HG03280 (cell line): ENCODE measurements around the gene RGCC.

Source experiments
- ATAC-seq: cut with Tn5 transposase; IDR thresholded peaks from one replicate; pipeline ENCODE4 v1.9.1; 2021; ENCODE audit warnings: mild to moderate bottlenecking, moderate library complexity; ENCODE audit not compliant: unreplicated experiment

Gene RGCC

DNA sequence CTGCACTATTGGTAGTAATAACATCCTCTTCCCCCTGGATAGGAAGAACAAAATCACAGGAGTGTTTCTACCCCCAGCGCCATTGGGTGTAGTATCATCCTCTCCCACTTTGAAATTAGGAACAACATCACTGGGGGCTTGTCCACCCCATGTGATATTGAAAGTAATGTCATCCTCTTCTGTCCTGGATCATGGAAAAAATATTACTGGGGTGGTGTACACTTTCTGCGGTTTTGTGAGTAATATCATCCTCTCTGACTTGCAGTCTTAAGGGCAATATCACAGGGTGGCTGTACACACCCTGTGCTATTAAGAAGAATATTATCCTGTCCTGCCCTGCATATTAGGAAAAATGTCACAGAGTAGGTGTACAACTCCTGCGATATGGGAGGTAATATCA is 4.9 kb upstream of the RGCC start:
- ATAC-seq = no peak

DNA sequence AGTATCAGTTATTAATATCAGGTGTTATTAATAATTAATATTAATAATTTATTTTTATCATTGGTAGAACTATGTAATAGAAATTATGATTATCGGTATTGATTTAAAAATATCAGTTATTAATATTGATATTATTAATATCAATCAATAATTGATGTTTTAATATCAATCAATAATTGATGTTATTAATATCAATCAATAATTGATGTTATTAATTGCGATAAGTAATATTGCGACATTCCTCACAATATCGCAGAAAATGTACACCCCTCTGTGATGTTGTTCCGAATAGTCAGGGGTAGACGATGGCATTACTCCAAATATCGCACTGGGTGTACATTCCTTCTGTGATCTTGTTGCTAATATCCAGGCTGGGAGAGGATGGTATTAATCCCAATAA is 3.7 kb upstream of the RGCC start:
- ATAC-seq = no peak

DNA sequence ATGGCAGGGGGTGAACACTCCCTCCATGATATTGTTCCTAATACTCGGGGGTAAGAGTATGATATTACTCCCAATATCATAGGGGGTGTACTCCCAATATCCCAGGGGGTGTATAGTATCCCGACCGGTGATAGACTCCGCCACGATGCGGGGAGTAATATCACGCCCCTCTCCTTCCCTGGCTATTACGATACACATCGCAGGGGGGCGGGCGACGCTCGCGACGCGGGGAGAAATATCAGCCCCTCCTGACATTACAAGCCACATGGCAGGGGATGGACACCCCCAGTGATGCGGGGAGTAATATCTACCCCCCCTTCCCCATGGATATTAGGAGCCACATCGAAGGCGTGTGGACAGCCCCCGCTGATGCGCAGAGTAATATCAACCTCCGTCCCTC is 3.2 kb upstream of the RGCC start:
- no peak for ATAC-seq

DNA sequence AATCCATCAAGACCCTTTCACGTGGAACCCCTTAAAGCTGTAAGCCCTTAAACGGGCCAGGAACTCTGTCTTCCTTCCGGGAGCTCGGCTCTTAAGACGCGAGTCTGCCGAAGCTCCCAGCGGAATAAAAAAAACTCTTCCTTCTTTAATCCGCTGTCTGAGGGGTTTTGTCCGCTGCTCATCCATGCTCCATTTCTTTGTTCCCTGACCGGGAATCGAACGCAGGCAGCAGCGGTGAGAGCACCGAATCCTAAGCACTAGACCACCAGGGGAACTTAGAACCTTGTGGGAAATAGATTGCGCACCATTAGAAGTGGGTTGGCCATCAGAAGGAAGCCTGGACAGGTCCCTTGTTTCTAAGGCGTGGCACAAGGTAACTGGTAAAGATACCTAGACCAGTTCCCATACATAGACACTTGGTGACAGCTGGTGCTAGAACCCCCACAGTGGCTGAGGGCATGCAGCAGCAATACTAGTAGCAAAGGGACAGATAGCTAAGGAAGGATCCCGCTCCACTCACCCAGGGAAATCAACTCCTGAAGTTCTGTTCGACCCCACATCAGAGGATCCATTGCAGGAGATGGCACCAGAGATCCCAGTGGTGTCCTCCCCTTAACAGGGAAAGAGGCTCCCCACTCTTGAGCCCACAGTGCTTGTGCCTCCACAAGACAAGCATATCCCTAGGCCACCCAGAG is 1.5 kb upstream of the RGCC start:
- no peak for ATAC-seq

DNA sequence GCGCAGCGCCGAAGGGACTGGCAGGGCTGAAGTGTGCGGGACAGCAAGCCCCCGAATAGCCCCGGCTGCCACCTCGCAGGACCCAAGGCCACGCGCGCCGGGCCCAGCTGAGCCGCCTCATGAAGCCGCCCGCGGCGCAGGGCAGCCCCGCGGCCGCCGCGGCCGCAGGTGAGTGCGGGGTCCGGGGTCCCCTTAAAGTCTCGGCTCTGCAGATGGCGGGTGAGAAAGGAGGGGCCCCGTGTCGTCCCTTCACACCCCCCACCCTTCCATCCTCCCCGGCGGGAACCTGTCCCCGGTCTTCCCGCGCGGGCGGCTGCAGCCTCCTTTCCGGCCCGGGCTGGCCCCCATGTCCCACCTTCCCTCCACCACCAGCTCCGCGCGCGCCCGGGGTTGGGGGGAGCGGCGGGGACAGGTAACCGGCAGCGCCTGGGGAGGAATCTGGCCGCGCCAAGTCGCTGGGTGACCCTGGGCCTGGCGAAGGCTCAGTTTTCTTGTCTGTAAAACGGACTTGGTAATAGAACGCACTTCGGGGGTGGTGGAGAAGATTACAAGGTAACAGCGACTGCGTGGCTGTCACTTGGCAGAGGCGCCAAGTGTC is 338 bp downstream of the RGCC start:
- ATAC-seq = peak; percentile 20

DNA sequence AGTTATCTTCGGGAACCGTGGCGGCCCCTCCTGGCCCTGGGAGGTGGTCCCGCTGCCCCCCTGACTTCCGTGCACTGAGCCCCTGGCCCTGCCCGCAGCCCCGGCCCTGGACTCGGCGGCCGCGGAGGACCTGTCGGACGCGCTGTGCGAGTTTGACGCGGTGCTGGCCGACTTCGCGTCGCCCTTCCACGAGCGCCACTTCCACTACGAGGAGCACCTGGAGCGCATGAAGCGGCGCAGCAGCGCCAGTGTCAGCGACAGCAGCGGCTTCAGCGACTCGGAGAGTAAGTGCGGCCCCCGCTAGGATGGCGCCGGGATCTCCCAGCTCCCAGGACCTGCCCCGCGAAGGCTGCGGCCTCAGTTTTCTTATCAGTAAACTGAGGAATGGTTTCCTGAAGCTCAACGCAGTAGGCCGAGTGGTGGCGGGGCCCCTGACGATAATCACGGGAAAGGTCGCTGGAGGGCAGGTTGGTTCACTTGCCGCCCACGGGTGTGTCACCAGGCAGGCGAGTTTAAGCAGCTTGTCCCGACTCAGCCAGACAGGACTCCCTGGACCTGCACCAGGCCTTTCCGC is 924 bp downstream of the RGCC start:
- peak; percentile 29 for ATAC-seq

DNA sequence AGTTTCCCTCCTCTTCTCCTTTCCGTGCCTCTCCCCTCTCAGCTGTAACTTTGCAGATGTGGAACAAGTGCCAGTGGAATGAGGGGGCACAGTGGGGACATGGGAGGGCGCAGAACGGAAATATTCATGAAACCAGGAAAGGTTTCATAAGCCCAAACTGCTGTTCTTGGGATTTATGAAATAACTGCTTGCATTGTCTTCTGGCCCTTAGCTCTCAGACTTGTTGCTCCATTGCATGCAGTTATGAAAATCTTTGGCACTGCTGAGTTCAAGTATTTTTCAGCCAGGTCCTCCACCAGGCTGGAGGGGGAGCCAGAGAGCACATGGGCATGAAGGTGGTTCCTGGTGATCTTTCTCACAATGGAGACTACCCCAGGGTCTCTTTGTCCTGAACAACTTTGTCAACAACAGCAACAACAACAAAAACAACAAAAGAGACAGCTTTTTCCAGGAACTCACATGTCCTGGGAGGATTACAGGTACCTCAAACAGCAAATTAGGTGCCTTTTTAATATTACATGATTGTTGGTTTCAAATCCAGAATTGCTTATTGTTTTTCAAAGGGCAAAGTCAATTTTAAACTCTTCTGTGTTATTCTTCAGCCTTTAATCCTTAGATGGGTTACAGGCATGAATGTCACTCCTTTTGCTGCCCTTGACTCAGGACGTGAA is 1.5 kb downstream of the RGCC start:
- ATAC-seq = no peak

DNA sequence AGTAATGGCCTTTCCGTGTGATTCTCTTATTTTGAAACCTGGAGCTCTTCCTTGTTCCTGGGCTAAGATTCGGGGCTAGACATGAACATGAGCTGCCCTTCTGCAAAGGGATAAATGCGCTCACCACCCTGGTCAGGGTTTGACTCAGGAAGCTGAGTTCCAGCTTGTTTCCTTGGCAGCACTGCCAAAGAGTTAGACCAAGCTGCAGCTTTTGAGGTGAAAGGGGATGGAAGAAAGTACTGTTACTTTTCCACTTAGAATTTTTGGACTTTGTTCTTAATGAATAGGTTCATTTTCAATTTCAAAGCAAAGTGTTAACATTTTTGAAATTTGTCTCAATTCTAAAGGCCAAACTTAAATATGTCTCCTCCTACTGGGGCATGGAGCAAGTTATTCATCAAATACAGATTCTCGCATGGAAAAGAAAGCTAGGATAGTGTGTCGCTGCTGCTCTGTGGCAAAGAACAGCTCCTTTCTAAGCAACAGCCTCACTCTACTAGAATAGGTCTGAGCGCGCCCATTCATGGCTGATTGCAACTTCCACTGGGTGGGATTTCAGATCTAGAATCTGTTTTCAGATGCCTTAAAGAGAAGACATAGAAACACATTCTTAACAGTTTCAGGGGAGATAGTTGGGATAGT is 2.2 kb downstream of the RGCC start:
- no peak for ATAC-seq

DNA sequence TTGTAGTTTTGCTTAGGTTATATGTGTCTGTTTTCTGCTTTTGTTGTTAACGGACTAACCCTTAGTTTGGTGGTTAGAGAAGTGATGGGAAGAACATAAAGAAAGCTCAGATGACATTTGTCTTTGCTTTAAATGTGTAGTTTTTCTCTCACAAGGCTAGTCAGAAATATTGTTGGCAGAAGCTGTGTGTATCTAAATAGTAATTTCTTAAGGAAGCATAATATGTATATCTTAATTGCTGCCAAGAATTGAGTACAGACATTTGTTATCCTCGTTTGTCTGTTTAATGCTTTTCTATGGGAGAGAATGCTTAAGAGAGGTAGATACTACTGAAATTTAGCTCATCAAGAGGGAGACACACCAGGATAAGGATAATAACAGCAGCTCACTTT is 2.7 kb downstream of the RGCC start:
- ATAC-seq = no peak

DNA sequence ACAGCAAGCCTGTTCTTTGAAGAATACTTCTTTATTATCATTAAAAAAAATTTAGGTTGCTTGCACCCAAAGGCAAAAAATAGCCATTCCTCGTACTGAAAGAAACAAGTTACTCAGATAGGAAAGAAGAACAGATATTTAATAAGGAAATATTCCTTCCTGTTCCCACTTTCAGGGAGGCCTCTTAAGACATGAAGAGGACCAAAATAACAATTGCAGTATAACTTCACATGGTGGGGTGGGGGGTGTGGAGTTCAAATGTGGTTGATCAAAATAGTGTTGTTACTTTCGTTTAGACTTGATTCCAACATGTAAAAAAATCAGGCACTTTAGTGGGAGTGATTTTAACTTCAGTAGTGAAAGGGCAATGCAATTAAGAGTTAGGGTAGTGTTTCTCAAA is 3.6 kb downstream of the RGCC start:
- ATAC-seq = no peak

DNA sequence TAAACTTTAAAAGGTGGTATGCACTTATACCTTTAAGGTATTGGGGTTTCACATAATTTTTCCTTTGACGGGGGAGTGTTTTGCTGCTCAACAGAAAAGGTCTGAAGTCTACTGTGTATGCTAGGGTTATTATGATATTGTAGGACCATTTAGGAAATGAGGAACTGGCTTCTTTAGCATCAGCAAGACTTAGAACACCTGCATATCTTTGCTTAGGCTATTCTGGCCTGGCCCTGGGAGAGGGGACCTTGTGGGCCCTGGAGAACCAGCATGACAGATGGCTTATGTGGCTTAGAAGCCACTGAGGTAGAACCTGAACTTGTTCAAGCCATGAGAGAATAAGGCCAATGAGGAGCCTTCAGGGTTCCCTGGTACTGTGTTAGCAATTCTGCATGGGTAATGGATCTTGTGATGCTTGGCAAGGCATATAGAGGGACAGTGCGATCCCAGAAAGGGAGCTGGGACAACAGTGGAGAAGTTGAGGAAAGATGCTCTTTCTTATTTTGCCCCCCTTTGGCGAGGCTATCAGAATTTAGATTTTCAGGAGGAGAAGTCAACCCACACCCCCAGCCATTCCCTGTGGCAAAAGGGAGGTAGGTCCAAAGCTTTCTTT is 4.3 kb downstream of the RGCC start:
- ATAC-seq = no peak

DNA sequence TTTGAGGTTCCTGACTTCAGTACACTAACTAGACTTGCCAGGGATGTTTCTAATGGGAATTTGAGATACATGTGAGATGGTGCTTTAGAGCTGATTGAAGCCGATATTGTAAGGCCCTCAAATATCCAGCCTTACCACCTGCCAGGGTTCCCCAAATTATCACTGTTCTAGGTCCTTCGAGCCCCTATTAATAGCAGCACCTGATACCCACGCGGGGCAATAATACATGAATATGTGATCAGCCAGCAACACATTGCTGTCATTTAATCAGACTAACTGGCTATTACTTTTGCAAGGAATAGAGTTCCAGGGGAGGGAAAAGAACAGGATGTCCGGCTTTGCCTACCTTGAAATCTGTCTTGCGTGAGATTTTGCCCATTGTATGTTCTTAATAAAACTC is 5.1 kb downstream of the RGCC start:
- ATAC-seq = no peak

DNA sequence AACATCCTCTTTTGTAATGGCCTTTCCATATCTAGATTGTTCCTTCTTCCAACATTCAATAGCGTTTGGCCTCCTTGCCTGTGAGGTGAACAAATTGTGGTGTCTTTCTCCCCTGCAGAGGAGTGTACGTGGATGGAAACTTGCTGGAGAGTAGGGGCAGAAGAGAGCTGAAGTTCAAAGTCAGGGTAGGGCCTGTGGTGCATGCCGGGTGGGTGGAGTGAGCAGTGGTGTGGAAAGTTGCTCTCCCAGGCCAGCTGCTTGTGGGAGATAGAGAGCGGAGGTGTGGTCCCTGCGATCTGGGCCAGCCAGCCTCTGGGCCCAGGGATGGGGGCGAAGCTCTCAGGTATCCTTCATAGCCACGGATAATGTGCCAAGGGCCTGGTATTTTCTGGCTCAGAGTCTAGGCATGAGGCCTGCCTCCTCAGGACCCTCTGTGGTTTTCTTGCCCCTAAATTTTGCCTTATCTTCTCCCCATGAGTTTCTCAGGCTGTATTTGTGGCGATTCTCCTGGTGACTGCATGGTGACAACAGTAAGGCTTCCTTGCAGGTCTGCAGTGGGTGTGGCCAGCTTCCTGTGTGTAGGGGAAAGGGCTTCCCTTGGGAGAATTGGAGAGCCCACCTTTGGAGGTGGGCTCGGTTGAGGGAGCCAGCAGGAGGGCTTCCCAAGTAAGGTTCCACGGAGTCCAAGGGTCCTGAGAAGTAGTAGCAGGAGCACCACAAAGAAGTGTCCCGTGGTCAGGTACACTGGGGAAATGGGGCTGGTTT is 6.7 kb downstream of the RGCC start:
- no peak for ATAC-seq

DNA sequence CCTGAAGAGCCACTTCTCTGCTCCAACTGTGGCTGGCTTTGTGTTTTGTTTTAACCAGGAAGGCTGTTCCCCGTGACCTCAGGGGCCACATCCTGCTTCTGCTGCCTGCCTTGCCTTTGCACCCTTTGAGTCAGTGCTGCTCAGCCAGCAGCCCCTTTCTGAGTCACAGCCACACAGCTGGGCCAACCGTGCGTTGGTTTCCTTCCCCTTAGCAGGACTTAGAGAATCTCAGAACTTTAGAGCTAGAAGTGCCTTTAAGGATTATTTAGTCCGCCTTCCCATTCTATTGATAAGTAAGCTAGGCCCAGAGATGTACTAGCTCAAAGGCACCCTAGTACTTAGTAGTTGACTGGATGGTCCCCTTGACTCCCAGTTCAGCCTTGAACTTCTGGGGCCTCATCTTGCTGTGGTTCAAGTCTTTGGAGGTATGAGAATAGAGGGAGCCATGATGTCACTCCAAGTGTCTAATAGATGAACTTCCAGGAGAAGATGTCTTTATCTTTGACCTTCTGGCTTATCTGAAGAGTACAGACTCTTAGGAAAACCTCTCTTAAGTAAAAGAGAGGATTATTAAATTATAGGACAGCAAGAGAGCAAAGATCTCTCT is 8.0 kb downstream of the RGCC start:
- ATAC-seq = peak; percentile 90

DNA sequence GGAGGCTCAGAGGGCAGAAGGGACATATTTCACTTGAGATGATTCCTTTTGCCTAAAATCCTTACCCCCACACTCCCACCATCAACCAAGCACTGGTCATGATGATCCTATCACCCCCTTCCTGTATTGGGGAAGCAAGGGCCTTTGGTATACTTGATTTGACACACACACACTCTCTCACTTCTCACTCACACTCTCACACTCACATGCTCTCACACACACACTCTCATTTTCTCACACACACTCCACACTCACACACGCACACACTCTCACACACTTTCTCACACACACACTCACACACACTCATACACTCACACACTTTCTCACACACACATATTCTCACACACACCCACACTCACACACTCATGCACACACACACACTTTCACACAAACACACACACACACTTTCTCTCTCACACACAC is 8.6 kb downstream of the RGCC start:
- no peak for ATAC-seq

DNA sequence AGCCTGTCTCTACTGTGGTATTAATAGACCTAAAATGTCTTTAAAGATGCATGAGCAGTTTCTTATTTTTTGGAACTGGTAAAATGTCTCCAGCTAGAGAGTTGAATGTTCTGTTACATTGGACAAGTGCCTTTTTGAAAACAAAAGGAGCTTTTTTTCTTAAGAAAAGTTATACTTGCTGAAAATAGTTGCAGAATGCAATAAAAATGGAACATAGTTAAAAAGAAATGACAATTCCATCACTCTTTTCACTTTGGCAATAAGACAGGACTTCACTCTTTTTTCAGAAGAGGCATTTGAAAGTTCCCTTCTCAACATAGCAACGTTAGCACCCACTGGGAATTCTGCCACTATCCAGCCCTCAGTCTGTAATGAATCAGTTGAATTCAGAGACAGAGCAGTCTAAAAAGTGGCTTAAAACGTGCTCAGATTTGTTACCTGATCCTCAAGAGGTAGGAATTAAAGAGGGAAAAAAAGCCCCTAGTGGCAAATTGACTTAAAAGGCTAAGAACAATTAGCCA is 10.1 kb downstream of the RGCC start:
- ATAC-seq = no peak

DNA sequence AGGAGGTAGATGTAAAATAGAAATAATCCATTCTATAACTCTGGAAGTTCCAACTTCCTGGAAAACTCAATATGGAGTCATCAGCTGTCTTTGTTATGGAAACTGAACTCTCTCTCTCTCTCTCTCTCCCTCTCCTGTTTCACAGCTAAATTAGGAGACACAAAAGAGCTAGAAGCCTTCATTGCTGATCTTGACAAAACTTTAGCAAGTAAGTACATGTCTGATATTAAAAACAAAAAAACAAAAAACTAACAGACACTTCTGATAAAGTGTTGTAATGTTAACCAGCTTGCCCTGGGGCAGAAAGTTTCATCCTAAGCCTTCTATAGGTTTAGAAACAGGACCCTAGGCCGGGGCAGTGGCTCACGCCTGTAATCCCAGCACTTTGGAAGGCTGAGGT is 11.3 kb downstream of the RGCC start:
- no peak for ATAC-seq

DNA sequence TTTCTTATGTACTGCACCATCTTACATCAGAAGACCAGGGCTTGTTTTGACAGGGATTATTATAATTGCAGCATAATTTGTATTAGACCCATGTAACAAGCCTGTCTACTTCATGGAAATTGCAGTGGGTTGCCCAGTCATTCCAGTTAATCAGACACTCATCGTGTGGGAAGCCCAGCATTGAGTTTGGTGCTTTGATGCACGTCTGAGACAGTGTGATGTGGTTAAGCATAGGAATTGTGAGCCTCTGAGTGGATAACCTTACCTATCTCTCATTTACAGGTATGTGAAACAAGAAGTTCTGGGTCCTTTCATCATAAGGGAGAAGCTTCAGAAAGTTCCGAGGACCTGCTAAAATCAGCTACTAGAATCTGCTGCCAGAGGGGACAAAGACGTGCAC is 12.8 kb downstream of the RGCC start:
- no peak for ATAC-seq

DNA sequence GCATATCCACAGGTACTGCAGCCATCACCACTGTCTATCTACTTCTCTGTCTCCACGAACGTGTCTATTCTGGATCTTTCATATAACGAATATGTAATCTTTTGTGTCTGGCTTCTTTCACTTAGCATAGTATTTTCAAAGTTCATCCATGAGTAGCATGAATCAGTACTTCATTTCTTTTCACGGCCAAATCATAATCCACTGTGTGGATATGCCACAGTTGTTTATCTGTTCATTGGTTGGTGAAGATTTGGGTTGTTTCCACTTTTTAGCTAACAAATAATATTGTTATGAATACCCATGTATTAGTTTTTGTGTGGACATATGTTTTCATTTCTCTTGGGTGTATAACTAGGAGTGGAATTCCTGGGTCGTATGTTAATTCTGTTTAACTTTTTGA is 14.4 kb downstream of the RGCC start:
- no peak for ATAC-seq

DNA sequence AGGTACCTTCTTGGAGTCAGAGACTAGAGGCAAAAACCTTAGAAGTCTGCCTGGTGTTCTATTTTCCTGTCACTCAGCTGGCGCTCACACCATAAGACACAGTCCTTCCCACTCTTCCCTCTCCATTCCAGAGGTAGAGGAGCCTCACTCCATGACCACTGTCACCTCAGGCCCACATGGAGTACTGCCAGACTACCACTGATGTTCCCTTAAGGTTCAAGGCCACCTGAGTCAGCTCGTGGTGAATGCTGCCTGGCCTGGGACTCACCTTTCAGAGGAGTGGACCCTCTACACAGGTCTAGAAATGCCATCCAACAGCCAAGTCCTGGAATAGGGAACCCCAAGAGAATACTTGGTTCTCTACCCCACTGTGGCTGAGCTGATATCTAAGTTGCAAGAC is 29.9 kb downstream of the RGCC start:
- ATAC-seq = no peak
